Thyroid gland (tissue), 4 donors: Measurements from ENCODE around the gene DNAH10.

ENCODE experiments used
- CTCF ChIP-seq, 6 experiments: fragments of 200-600 bp in 3 of 6; fragments of 450-650 bp in 3 of 6; sonication (generic) in 3 of 6; IDR thresholded peaks; one replicate each; pipeline ENCODE4 v1.5.1; 2016 to 2019; ENCODE audit warnings: antibody characterized with exemption in 6 of 6, mild to moderate bottlenecking in 2 of 6, inconsistent platforms in 1 of 6, moderate library complexity in 1 of 6
- POLR2A ChIP-seq, 2 donors: fragments of 450-650 bp; IDR thresholded peaks; one replicate each; pipeline ENCODE4 v1.6.1; 2017; ENCODE audit warnings: antibody characterized with exemption in 2 of 2, mild to moderate bottlenecking in 2 of 2, moderate library complexity in 1 of 2

DNA sequence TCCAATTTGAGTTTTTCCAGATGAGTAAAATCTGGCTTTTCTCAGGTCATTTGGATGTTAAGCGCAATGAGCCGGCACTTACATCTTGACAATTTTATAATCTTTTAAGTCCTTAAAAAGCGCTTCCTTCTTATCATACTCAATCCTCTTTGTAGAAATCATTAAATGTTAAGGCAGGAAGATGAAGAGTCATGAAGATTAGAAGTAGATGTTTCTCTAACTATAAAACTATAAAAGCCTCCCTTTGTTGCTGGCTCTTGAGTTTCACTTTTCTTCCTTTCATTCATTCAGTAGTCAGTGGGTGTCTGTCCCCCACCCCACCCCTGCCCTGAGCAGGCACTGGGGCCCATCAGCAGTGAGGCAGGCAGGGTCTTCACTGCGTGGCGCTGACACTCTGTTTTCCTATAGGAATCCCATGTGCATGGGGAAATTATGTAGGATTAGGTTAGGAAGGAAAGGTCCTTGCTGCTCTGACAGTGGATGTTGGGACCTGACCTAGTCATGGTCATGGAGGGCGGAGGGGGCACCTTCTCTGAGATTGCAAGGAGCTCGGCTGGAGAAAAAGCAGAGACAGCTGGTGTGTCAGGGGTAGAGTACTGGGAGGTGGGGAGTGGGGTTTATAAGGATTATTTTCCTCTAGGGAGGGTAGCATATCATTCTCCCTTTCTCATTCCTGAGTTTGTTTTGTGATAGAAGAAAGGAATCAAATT, 144.8 kb downstream of the DNAH10 start:
- no peak for TF ChIP-seq CTCF (IDR thresholded peaks at IDR 0.05)
- no peak for TF ChIP-seq POLR2A (IDR thresholded peaks at IDR 0.05)
